GM18867 (cell line): Measurements from ENCODE around the gene KIT.

ENCODE experiments used
- ATAC-seq: cut with Tn5 transposase; IDR thresholded peaks from one replicate; pipeline ENCODE4 v1.9.1; 2021; ENCODE audit warnings: mild to moderate bottlenecking, moderate library complexity; ENCODE audit not compliant: unreplicated experiment

Gene KIT

GRCh38 chr4:54659749-54660535 lies 2.2 kb downstream of the KIT start:
- ATAC-seq: no peak

- ATAC-seq: no peak
Observed at GRCh38 chr4:54660591-54660990, 2.8 kb downstream of the KIT start.

GRCh38 chr4:54661169-54661568 lies 3.4 kb downstream of the KIT start:
- ATAC-seq: no peak

GRCh38 chr4:54661686-54662085 lies 3.9 kb downstream of the KIT start:
- ATAC-seq: no peak

- no peak for ATAC-seq
Observed at GRCh38 chr4:54662123-54662522, 4.4 kb downstream of the KIT start.

GRCh38 chr4:54662901-54663585 lies 5.3 kb downstream of the KIT start:
- no peak for ATAC-seq

- no peak for ATAC-seq
Observed at GRCh38 chr4:54664400-54664799, 6.6 kb downstream of the KIT start.

GRCh38 chr4:54668014-54668611 lies 10.4 kb downstream of the KIT start:
- ATAC-seq: no peak

- no peak for ATAC-seq
Observed at GRCh38 chr4:54669831-54670230, 12.1 kb downstream of the KIT start.

- ATAC-seq: no peak
Observed at GRCh38 chr4:54675721-54676461, 18.1 kb downstream of the KIT start.

GRCh38 chr4:54676658-54677057 lies 18.9 kb downstream of the KIT start:
- ATAC-seq: no peak

GRCh38 chr4:54677416-54677815 lies 19.7 kb downstream of the KIT start:
- no peak for ATAC-seq

- ATAC-seq: no peak
Observed at GRCh38 chr4:54677853-54678650, 20.3 kb downstream of the KIT start.

- no peak for ATAC-seq
Observed at GRCh38 chr4:54678826-54679225, 21.1 kb downstream of the KIT start.

- ATAC-seq: no peak
Observed at GRCh38 chr4:54679813-54680212, 22.1 kb downstream of the KIT start.

GRCh38 chr4:54683616-54684346 lies 26.0 kb downstream of the KIT start:
- peak; percentile 73 for ATAC-seq

- ATAC-seq: no peak
Observed at GRCh38 chr4:54685810-54686209, 28.1 kb downstream of the KIT start.

- peak; percentile 38 for ATAC-seq
Observed at GRCh38 chr4:54687887-54688841, 30.4 kb downstream of the KIT start.

- ATAC-seq: no peak
Observed at GRCh38 chr4:54695337-54695736, 37.6 kb downstream of the KIT start.
